HepG2 (cell line): ENCODE results near the gene LDLR. TPM values are rescaled to one million over a fixed set of nuclear protein-coding genes. Genes with fewer than 3 reads are reported as not detected.
A peak's percentile ranks its signal among the peaks of the same experiment; 100 is the strongest.

Experiments used
- BRCA1 ChIP-seq: sonication (generic); formaldehyde crosslinking; IDR thresholded peaks from 2 replicates; pipeline ENCODE4 v1.4.0; 2020; ENCODE audit warnings: missing genetic modification reagents
- CENPX ChIP-seq: sonication (generic); formaldehyde crosslinking; IDR thresholded peaks from 2 replicates; pipeline ENCODE4 v1.9.0; 2021; ENCODE audit warnings: mild to moderate bottlenecking, missing genetic modification reagents, moderate library complexity
- CREB3 ChIP-seq: sonication (generic); formaldehyde crosslinking; IDR thresholded peaks from 2 replicates; pipeline ENCODE4 v1.5.0; 2020; ENCODE audit warnings: missing genetic modification reagents
- FOXM1 ChIP-seq: sonication (generic); formaldehyde crosslinking; IDR thresholded peaks from 2 replicates; pipeline ENCODE4 v1.5.0; 2020; ENCODE audit warnings: missing genetic modification reagents
- FOXP1 ChIP-seq, 2 experiments: fragments of 450-650 bp in 1 of 2; IDR thresholded peaks; 2 replicates each; pipeline ENCODE4 v1.6.1; 2017 to 2018; ENCODE audit warnings: antibody characterized with exemption in 1 of 2
- GATA4 ChIP-seq: sonication (generic); IDR thresholded peaks from 2 replicates; pipeline ENCODE4 v1.6.1; 2016; ENCODE audit warnings: antibody characterized with exemption, low read depth, borderline replicate concordance
- IRX3 ChIP-seq: sonication (generic); formaldehyde crosslinking; IDR thresholded peaks from 2 replicates; pipeline ENCODE4 v1.8.1; 2023; ENCODE audit warnings: mild to moderate bottlenecking, low read depth, missing genetic modification reagents, borderline replicate concordance
- KDM2A ChIP-seq: sonication (generic); formaldehyde crosslinking; IDR thresholded peaks from 2 replicates; pipeline ENCODE4 v1.4.0; 2020; ENCODE audit warnings: low read depth, missing genetic modification reagents, borderline replicate concordance
- PCBP1 ChIP-seq: fragments of 200-400 bp; formaldehyde crosslinking; IDR thresholded peaks from 2 replicates; pipeline ENCODE4 v1.6.1; 2017; ENCODE audit warnings: mild to moderate bottlenecking, low read depth, low read length, borderline replicate concordance
- RFX3 ChIP-seq: IDR thresholded peaks from 2 replicates; pipeline ENCODE4 v1.6.1; 2016; ENCODE audit warnings: missing biosample characterization, missing genetic modification reagents
- TAF1 ChIP-seq: sonication (generic); formaldehyde crosslinking; IDR thresholded peaks from 2 replicates; pipeline ENCODE4 v1.4.0; 2020; ENCODE audit warnings: missing genetic modification reagents
- ZBTB40 ChIP-seq, 2 experiments: fragments of 450-650 bp in 1 of 2; sonication (generic) in 1 of 2; formaldehyde crosslinking in 1 of 2; IDR thresholded peaks; 2 replicates each; pipeline versions ENCODE4 v1.6.1 to v1.8.0; 2016 to 2022; ENCODE audit warnings: antibody characterized with exemption in 1 of 2, mild to moderate bottlenecking in 1 of 2, missing genetic modification reagents in 1 of 2
- ZBTB43 ChIP-seq: sonication (generic); formaldehyde crosslinking; conservative IDR thresholded peaks from 2 replicates; pipeline ENCODE4 v1.4.0; 2020; ENCODE audit warnings: missing genetic modification reagents
- ZNF709 ChIP-seq: sonication (generic); formaldehyde crosslinking; IDR thresholded peaks from 2 replicates; pipeline ENCODE4 v1.5.0; 2020; ENCODE audit warnings: mild to moderate bottlenecking, missing genetic modification reagents
- ZNF772 ChIP-seq: sonication (generic); formaldehyde crosslinking; IDR thresholded peaks from 2 replicates; pipeline ENCODE4 v1.5.0; 2020; ENCODE audit warnings: mild to moderate bottlenecking, missing genetic modification reagents
- polyA plus RNA-seq, 8 experiments: library from polyadenylated mRNA; depleted of rRNA in 3 of 8; stranded (reverse) in 7 of 8; unstranded in 1 of 8; fragments of >200 nt; fragmentation: Illumina TruSeq in 4 of 8; extraction: Trizol in 4 of 8; gene quantifications; 2 replicates each; pipeline versions ENCODE4 v1.2.1 to v1.2.3, GENCODE V29; 2011 to 2016; ENCODE audit warnings: low read depth in 4 of 8, missing spikeins in 1 of 8, mixed read lengths in 1 of 8; ENCODE audit not compliant: insufficient read depth in 1 of 8
- total RNA-seq, 5 experiments: library from RNA; depleted of rRNA; stranded (reverse); fragments of >200 nt; fragmentation: Illumina TruSeq; extraction: Trizol; gene quantifications; 2 replicates each; pipeline ENCODE4 v1.2.3, GENCODE V29; 2016; ENCODE audit warnings: low read depth in 1 of 5

The LDLR gene
- total and polyA plus RNA-seq, 2 of the 13 experiments (the other 11 are each of a cell fraction or from before 2014, with no cell fraction given), result 51.6 to 92.5 TPM

GRCh38 chr19:11088506-11089253 lies 583 bp upstream of the LDLR start (continued):
- TF ChIP-seq IRX3 (CRISPR knock-in tag) (no peak), ZBTB43 (CRISPR knock-in tag) (no peak), PCBP1 (no peak), TAF1 (no peak), FOXP1 (IDR thresholded peaks at IDR 0.05) (no peak), FOXP1 (CRISPR knock-in tag; IDR thresholded peaks at IDR 0.05) (peak; percentile 80), ZNF772 (CRISPR knock-in tag) (no peak), CENPX (CRISPR knock-in tag) (no peak), ZNF709 (no peak), ZBTB40 (IDR thresholded peaks at IDR 0.05) (no peak), ZBTB40 (CRISPR knock-in tag; IDR thresholded peaks at IDR 0.05) (no peak), GATA4 (no peak), KDM2A (CRISPR knock-in tag) (no peak), RFX3 (CRISPR knock-in tag) (no peak), CREB3 (CRISPR knock-in tag) (no peak), FOXM1 (no peak), BRCA1 (no peak)
